ENCODE results near the gene CFAP299.
"Not testable (repeated sequence)": the region's sequence is repeated elsewhere in the genome, so short reads cannot be mapped to it uniquely, and the experiment has no call there.

CFAP299 gene

GRCh38 chr4:80393246-80393969 lies 57.9 kb downstream of the CFAP299 start:
- DNase-seq, result no peak

GRCh38 chr4:80393970-80394250 lies 58.4 kb downstream of the CFAP299 start:
- no peak for DNase-seq

GRCh38 chr4:80407246-80407645 lies 71.7 kb downstream of the CFAP299 start:
- no peak for DNase-seq

- DNase-seq, result no peak
These were observed 74.3 kb downstream of the CFAP299 start for GRCh38 chr4:80409809-80410208.

- DNase-seq, result no peak
These were observed 76.8 kb downstream of the CFAP299 start for GRCh38 chr4:80412322-80412721.

GRCh38 chr4:80413086-80413485 lies 77.6 kb downstream of the CFAP299 start:
- DNase-seq, result no peak

- no peak for DNase-seq
These were observed 81.5 kb downstream of the CFAP299 start for GRCh38 chr4:80417019-80417418.

- DNase-seq, result no peak
These were observed 84.4 kb downstream of the CFAP299 start for GRCh38 chr4:80419946-80420345.

- DNase-seq, result no peak
These were observed 85.1 kb downstream of the CFAP299 start for GRCh38 chr4:80420638-80421037.

GRCh38 chr4:80422727-80423404 lies 87.3 kb downstream of the CFAP299 start:
- no peak for DNase-seq

GRCh38 chr4:80423553-80424224 lies 88.2 kb downstream of the CFAP299 start:
- no peak for DNase-seq

- DNase-seq, result no peak
These were observed 88.7 kb downstream of the CFAP299 start for GRCh38 chr4:80424225-80424581.

GRCh38 chr4:80425124-80426100 lies 89.9 kb downstream of the CFAP299 start:
- no peak for DNase-seq

- DNase-seq, result no peak
These were observed 95.9 kb downstream of the CFAP299 start for GRCh38 chr4:80431203-80431965.

- DNase-seq, result no peak
These were observed 98.7 kb downstream of the CFAP299 start for GRCh38 chr4:80434238-80434637.

- DNase-seq, result no peak
These were observed 102.5 kb downstream of the CFAP299 start for GRCh38 chr4:80438016-80438415.

- not testable (repeated sequence) for DNase-seq
These were observed 103.9 kb downstream of the CFAP299 start for GRCh38 chr4:80439294-80440061.

- no peak for DNase-seq
These were observed 110.7 kb downstream of the CFAP299 start for GRCh38 chr4:80446248-80446647.

GRCh38 chr4:80446664-80447063 lies 111.1 kb downstream of the CFAP299 start:
- no peak for DNase-seq

GRCh38 chr4:80447493-80447892 lies 112.0 kb downstream of the CFAP299 start:
- no peak for DNase-seq

- DNase-seq, result no peak
These were observed 112.5 kb downstream of the CFAP299 start for GRCh38 chr4:80448056-80448455.

- no peak for DNase-seq
These were observed 116.5 kb downstream of the CFAP299 start for GRCh38 chr4:80452055-80452454.
